22Rv1 (cell line): ENCODE measurements around the gene KRTAP12-3.

Source experiments
- H3K27ac ChIP-seq: fragments of 450-650 bp; 2 replicates; pipeline ENCODE4 v1.5.1; 2017
- CTCF ChIP-seq: fragments of 450-650 bp; IDR thresholded peaks from 2 replicates; pipeline ENCODE4 v1.5.1; 2017; ENCODE audit warnings: mild to moderate bottlenecking
- ZFX ChIP-seq: fragments of 450-650 bp; IDR thresholded peaks from 2 replicates; pipeline ENCODE4 v1.6.1; 2017; ENCODE audit warnings: antibody characterized with exemption, borderline replicate concordance

KRTAP12-3 gene

GRCh38 chr21:44650265-44650972 is 7.3 kb upstream of the KRTAP12-3 start:
- no peak overlapping the region for H3K27ac ChIP-seq
- TF ChIP-seq ZFX (no peak), CTCF (no peak)

- H3K27ac ChIP-seq: no peak overlapping the region
Observed at GRCh38 chr21:44650973-44651675, 6.6 kb upstream of the KRTAP12-3 start.

GRCh38 chr21:44653123-44653522 is 4.6 kb upstream of the KRTAP12-3 start:
- H3K27ac ChIP-seq: no peak overlapping the region
- TF ChIP-seq ZFX (no peak), CTCF (no peak)

More at GRCh38 chr21:44650973-44651675, 6.6 kb upstream of the KRTAP12-3 start:
- TF ChIP-seq ZFX: no peak
- no peak for TF ChIP-seq CTCF

GRCh38 chr21:44653656-44654575 is 3.8 kb upstream of the KRTAP12-3 start:
- TF ChIP-seq ZFX (no peak), CTCF (no peak)
- no peak overlapping the region for H3K27ac ChIP-seq

GRCh38 chr21:44654576-44655175 is 3.1 kb upstream of the KRTAP12-3 start, which contains the start of gene KRTAP12-4:
KRTAP12-4 (minus strand) TSS chr21:44654659; CDS start chr21:44654614, 45 bp downstream.
- H3K27ac ChIP-seq: no peak within 1 kb of the TSS
- no peak for TF ChIP-seq ZFX
- TF ChIP-seq CTCF: no peak

GRCh38 chr21:44656868-44657267 is 864 bp upstream of the KRTAP12-3 start:
- no peak overlapping the region for H3K27ac ChIP-seq
- TF ChIP-seq CTCF (no peak), ZFX (no peak)
